ENCODE measurements around the gene ACVR1B. TPM values are rescaled to one million over a fixed set of nuclear protein-coding genes. Genes with fewer than 3 reads are reported as not detected.
A peak's percentile ranks its signal among the peaks of the same experiment; 100 is the strongest.

Gene ACVR1B
- total and polyA plus RNA-seq, 2 experiments from 2014 or later, result 5.7 to 22.4 TPM

DNA sequence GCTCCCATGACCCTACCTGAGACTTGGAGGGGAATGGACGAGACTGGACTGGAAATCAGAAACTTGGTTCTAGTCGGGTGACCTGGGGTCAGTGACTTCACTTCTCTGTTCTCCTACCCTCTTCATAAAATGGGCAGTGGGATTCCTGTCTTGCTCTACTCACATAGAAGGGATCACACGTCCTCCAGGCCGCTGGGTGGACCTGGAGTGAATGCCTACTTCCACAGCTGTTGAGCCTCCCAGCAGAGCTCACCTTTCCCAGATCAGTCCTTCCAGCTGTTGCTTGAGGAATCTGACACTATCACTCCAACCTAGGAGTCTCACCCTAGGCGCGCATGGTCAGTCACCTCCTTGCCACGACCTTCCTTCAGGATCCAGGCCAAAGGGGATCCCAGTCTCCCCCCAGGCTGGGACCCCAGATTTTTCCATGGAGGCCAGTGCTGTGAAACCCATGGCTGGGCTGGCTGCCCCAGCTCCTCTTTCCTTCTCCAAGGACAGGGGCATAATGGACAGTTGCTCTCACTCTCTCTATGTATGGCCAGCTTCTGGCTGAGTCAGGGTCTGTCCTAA, 43.6 kb upstream of the ACVR1B start:
- no peaks in the 10 kb centered on the region for H3K27me3 ChIP-seq

DNA sequence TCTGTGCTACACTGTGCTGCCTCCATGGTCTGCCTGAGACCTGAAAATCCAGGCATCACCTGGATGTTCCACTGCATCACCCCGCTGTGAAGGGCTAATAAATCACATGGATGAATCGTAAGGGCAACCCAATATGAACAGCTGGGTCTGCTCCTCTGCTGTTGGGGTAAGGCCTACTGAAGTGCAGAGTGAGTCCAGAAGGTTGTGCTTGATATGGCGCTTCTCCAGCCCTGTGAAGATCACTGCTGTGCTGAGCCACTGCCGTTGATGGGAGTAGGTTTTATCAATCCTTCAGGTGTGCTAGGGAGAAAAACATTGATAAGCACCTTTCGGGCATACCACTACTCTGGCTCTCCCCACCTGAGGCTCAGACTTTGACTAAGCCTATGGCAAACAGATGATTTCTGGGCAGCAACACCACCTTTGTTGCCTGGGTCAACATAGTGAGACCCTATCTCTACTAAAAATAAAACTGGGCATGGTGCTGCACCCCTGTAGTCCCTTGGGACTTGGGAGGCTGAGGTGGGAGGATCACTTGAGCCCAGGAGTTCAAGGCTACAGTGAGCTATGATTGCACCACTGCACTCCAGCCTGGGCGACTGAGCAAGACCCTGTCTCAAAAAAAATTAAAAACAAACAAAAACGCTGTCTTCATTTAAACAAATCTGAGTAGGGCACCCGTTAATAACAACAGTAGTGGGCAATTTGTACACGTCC, 42.5 kb upstream of the ACVR1B start:
- H3K4me3 ChIP-seq, result no peak overlapping the region
- no peaks in the 10 kb centered on the region for H3K9me3 ChIP-seq (ENCODE audit: low read depth)
- no peaks in the 10 kb centered on the region for H3K36me3 ChIP-seq (replicated peaks; ENCODE audit: insufficient read depth, low read depth)
- H3K27ac ChIP-seq, result no peak overlapping the region
- no peaks in the 10 kb centered on the region for H4K20me1 ChIP-seq (ENCODE audit: insufficient read depth, poor library complexity, severe bottlenecking)
- H3K4me2 ChIP-seq, result no peak overlapping the region
- peaks cover 34% of the 10 kb centered on the region for H3K4me1 ChIP-seq (ENCODE audit: insufficient read depth)
- DNase-seq (ENCODE audit: low spot score), result no peak
- no peaks in the 10 kb centered on the region for H3K9me2 ChIP-seq (replicated peaks; ENCODE audit: insufficient read depth)
- 85% methylated on average over 9 of the region's 9 CpGs for WGBS (ENCODE audit: low lambda C conversion rate, missing lambda C conversion rate)
- H3K27me3 ChIP-seq, result no peaks in the 10 kb centered on the region
- no peaks in the 10 kb centered on the region for H3K79me2 ChIP-seq
- TF ChIP-seq EZH2 (IDR thresholded peaks at IDR 0.05; ENCODE audit: borderline replicate concordance), result no peak
- H2AFZ ChIP-seq, result no peak overlapping the region

More for the DNA sequence above, 43.6 kb upstream of the ACVR1B start:
- Histone ChIP-seq H3K4me2 (peak overlapping the region; percentile 79), H3K9me3 (ENCODE audit: low read depth) (no peaks in the 10 kb centered on the region), H3K4me1 (ENCODE audit: insufficient read depth) (peaks cover 34% of the 10 kb centered on the region), H3K27ac (no peak overlapping the region), H3K4me3 (no peak overlapping the region), H3K9me2 (replicated peaks; ENCODE audit: insufficient read depth) (no peaks in the 10 kb centered on the region), H3K79me2 (no peaks in the 10 kb centered on the region), H4K20me1 (ENCODE audit: insufficient read depth, poor library complexity, severe bottlenecking) (no peaks in the 10 kb centered on the region), H3K36me3 (replicated peaks; ENCODE audit: insufficient read depth, low read depth) (no peaks in the 10 kb centered on the region), H2AFZ (no peak overlapping the region)
- TF ChIP-seq EZH2 (IDR thresholded peaks at IDR 0.05; ENCODE audit: borderline replicate concordance), result no peak
- TF ChIP-seq EZH2phosphoT487 (IDR thresholded peaks at IDR 0.05; ENCODE audit: low read depth, severe bottlenecking, unreplicated experiment), result no peak
- TF ChIP-seq, protein P1, sequence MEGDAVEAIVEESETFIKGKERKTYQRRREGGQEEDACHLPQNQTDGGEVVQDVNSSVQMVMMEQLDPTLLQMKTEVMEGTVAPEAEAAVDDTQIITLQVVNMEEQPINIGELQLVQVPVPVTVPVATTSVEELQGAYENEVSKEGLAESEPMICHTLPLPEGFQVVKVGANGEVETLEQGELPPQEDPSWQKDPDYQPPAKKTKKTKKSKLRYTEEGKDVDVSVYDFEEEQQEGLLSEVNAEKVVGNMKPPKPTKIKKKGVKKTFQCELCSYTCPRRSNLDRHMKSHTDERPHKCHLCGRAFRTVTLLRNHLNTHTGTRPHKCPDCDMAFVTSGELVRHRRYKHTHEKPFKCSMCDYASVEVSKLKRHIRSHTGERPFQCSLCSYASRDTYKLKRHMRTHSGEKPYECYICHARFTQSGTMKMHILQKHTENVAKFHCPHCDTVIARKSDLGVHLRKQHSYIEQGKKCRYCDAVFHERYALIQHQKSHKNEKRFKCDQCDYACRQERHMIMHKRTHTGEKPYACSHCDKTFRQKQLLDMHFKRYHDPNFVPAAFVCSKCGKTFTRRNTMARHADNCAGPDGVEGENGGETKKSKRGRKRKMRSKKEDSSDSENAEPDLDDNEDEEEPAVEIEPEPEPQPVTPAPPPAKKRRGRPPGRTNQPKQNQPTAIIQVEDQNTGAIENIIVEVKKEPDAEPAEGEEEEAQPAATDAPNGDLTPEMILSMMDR (IDR thresholded peaks at IDR 0.05; ENCODE audit: poor library complexity), result no peak
- 80% methylated on average over 7 of the region's 7 CpGs for WGBS (ENCODE audit: low lambda C conversion rate, missing lambda C conversion rate)
- DNase-seq (ENCODE audit: low spot score), result no peak

DNA sequence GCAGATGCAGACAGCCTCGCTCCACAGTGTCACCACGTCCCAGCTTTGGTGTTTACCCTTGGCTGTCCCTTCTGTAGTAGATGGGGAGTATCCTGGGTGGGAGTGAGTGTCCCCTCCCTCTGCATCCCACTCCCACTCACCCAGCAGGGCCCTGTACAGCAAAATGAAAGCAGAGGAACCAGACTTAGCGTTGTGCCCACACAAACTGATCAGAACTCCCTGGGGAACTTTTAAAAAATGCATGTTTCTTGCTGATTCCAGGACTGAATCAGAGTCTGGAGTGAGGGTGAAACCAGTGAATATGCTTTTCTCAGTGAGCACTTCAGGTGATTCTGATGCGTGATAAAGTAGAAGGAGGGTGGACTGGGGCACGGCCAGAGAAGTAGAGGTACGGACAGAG, 41.3 kb upstream of the ACVR1B start:
- TF ChIP-seq EZH2phosphoT487 (IDR thresholded peaks at IDR 0.05; ENCODE audit: low read depth, severe bottlenecking, unreplicated experiment), result no peak
- TF ChIP-seq EZH2 (IDR thresholded peaks at IDR 0.05; ENCODE audit: borderline replicate concordance), result no peak
- no peak for DNase-seq (ENCODE audit: low spot score)
- Histone ChIP-seq H3K9me2 (replicated peaks; ENCODE audit: insufficient read depth) (no peaks in the 10 kb centered on the region), H4K20me1 (ENCODE audit: insufficient read depth, poor library complexity, severe bottlenecking) (no peaks in the 10 kb centered on the region), H3K36me3 (replicated peaks; ENCODE audit: insufficient read depth, low read depth) (no peaks in the 10 kb centered on the region), H3K4me2 (no peak overlapping the region), H2AFZ (no peak overlapping the region), H3K27ac (peak overlapping the region; percentile 8), H3K9me3 (ENCODE audit: low read depth) (no peaks in the 10 kb centered on the region), H3K4me3 (no peak overlapping the region), H3K4me1 (ENCODE audit: insufficient read depth) (peaks cover 34% of the 10 kb centered on the region), H3K79me2 (no peaks in the 10 kb centered on the region), H3K27me3 (no peaks in the 10 kb centered on the region)
- 86% methylated on average over 6 of the region's 6 CpGs for WGBS (ENCODE audit: low lambda C conversion rate, missing lambda C conversion rate)

DNA sequence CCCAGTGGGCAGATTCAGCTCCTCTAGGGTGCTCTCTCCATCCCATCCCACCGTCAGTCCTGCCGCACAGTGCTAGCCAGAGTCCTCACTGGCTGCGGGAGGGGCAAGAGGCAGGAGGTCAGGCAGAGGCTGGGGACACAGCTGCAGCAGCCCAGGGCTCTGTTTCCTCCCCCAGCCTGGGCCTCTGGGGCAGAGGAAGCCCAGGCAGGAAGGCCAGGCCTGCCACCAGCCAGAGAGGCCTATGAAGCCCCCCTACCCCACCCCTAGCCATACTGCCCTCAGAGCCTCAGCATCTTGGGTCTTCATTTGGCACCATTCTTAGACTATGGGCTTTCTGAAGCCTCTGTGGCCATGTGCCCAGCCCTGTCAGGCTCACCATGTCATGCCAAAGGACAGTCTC, 40.8 kb upstream of the ACVR1B start:
- H3K79me2 ChIP-seq, result no peaks in the 10 kb centered on the region
- no peak overlapping the region for H3K4me3 ChIP-seq
- H3K4me1 ChIP-seq (ENCODE audit: insufficient read depth), result peaks cover 28% of the 10 kb centered on the region
- H3K27me3 ChIP-seq, result no peaks in the 10 kb centered on the region
- H3K27ac ChIP-seq, result no peak overlapping the region
- H2AFZ ChIP-seq, result no peak overlapping the region
- no peak for DNase-seq (ENCODE audit: low spot score)
- no peaks in the 10 kb centered on the region for H3K9me2 ChIP-seq (replicated peaks; ENCODE audit: insufficient read depth)
- TF ChIP-seq EZH2 (IDR thresholded peaks at IDR 0.05; ENCODE audit: borderline replicate concordance), result no peak
- TF ChIP-seq, protein P1 (IDR thresholded peaks at IDR 0.05; ENCODE audit: poor library complexity), result no peak
- no peak for TF ChIP-seq EZH2phosphoT487 (IDR thresholded peaks at IDR 0.05; ENCODE audit: low read depth, severe bottlenecking, unreplicated experiment)
- 60% methylated on average over 3 of the region's 3 CpGs for WGBS (ENCODE audit: low lambda C conversion rate, missing lambda C conversion rate)
- H3K9me3 ChIP-seq (ENCODE audit: low read depth), result no peaks in the 10 kb centered on the region
- no peak overlapping the region for H3K4me2 ChIP-seq
- H4K20me1 ChIP-seq (ENCODE audit: insufficient read depth, poor library complexity, severe bottlenecking), result no peaks in the 10 kb centered on the region
- no peaks in the 10 kb centered on the region for H3K36me3 ChIP-seq (replicated peaks; ENCODE audit: insufficient read depth, low read depth)
